ENCODE data around the gene SIX2. TPM values are rescaled to one million over a fixed set of nuclear protein-coding genes. Genes with fewer than 3 reads are reported as not detected.

The SIX2 gene
- total RNA-seq, 1 donor from 2014 or later = 2.3 TPM

- no peak for DNase-seq (ENCODE audit: low spot score)
Measured at GRCh38 chr2:44967727-44968432, 41.4 kb downstream of the SIX2 start.

GRCh38 chr2:44967056-44967455 lies 42.2 kb downstream of the SIX2 start:
- no peak for DNase-seq (ENCODE audit: low spot score)

GRCh38 chr2:44965684-44966083 lies 43.6 kb downstream of the SIX2 start:
- DNase-seq (ENCODE audit: low spot score) = no peak

GRCh38 chr2:44964752-44965236 lies 44.5 kb downstream of the SIX2 start:
- no peak for DNase-seq (ENCODE audit: low spot score)

GRCh38 chr2:44962176-44962695 lies 47.0 kb downstream of the SIX2 start:
- DNase-seq (ENCODE audit: low spot score) = no peak

GRCh38 chr2:44960871-44961270 lies 48.4 kb downstream of the SIX2 start:
- no peak for DNase-seq (ENCODE audit: low spot score)

GRCh38 chr2:44959855-44960254 lies 49.4 kb downstream of the SIX2 start:
- DNase-seq (ENCODE audit: low spot score) = no peak

- DNase-seq (ENCODE audit: low spot score) = no peak
Measured at GRCh38 chr2:44957656-44958327, 51.5 kb downstream of the SIX2 start.

GRCh38 chr2:44956843-44957242 lies 52.4 kb downstream of the SIX2 start:
- no peak for DNase-seq (ENCODE audit: low spot score)

- no peak for DNase-seq (ENCODE audit: low spot score)
Measured at GRCh38 chr2:44955593-44956392, 53.5 kb downstream of the SIX2 start.

Other genes with a start within 250 kb of the SIX2 start
- gene SIX3, start 67.8 kb downstream of the SIX2 start, total RNA-seq = not detected